Activated naive CD4-positive, alpha-beta T cell treated with anti-CD3 and anti-CD28 coated beads, Interleukin-2, amount 50 U/mL, for 16 hours (primary cell): ENCODE results near the gene RAD51B.
"Not testable (repeated sequence)": the region's sequence is repeated elsewhere in the genome, so short reads cannot be mapped to it uniquely, and the experiment has no call there.

Experiments
- DNase-seq: peaks from one replicate; pipeline ENCODE4 v3.0.0-alpha.2; 2020

RAD51B gene

GRCh38 chr14:67987606-67988005, 168.0 kb downstream of the RAD51B start:
- no peak for DNase-seq

- DNase-seq, result not testable (repeated sequence)
These were observed 168.6 kb downstream of the RAD51B start for GRCh38 chr14:67988210-67988609.

- no peak for DNase-seq
These were observed 171.0 kb downstream of the RAD51B start for GRCh38 chr14:67990576-67990975.

- no peak for DNase-seq
These were observed 175.0 kb downstream of the RAD51B start for GRCh38 chr14:67994531-67994930.

- no peak for DNase-seq
These were observed 176.7 kb downstream of the RAD51B start for GRCh38 chr14:67996235-67996634.

- no peak for DNase-seq
These were observed 179.3 kb downstream of the RAD51B start for GRCh38 chr14:67998834-67999233.

GRCh38 chr14:67999290-67999689, 179.7 kb downstream of the RAD51B start:
- no peak for DNase-seq

GRCh38 chr14:67999705-68000384, 180.3 kb downstream of the RAD51B start:
- no peak for DNase-seq

- DNase-seq, result no peak
These were observed 180.9 kb downstream of the RAD51B start for GRCh38 chr14:68000511-68000910.

GRCh38 chr14:68008491-68008890, 188.9 kb downstream of the RAD51B start:
- no peak for DNase-seq

GRCh38 chr14:68011406-68012028, 191.9 kb downstream of the RAD51B start:
- DNase-seq, result no peak

GRCh38 chr14:68012871-68013270, 193.3 kb downstream of the RAD51B start:
- DNase-seq, result no peak

- no peak for DNase-seq
These were observed 193.7 kb downstream of the RAD51B start for GRCh38 chr14:68013326-68013725.

- no peak for DNase-seq
These were observed 195.2 kb downstream of the RAD51B start for GRCh38 chr14:68014771-68015170.

- no peak for DNase-seq
These were observed 196.0 kb downstream of the RAD51B start for GRCh38 chr14:68015356-68016254.

GRCh38 chr14:68016255-68016914, 196.8 kb downstream of the RAD51B start:
- DNase-seq, result no peak

- no peak for DNase-seq
These were observed 199.0 kb downstream of the RAD51B start for GRCh38 chr14:68018598-68018997.

- DNase-seq, result no peak
These were observed 200.9 kb downstream of the RAD51B start for GRCh38 chr14:68020493-68020892.

- no peak for DNase-seq
These were observed 201.6 kb downstream of the RAD51B start for GRCh38 chr14:68020999-68021663.

GRCh38 chr14:68027276-68027675, 207.7 kb downstream of the RAD51B start:
- DNase-seq, result no peak

- no peak for DNase-seq
These were observed 208.5 kb downstream of the RAD51B start for GRCh38 chr14:68028075-68028474.

GRCh38 chr14:68031011-68031410, 211.4 kb downstream of the RAD51B start:
- not testable (repeated sequence) for DNase-seq

GRCh38 chr14:68032154-68032553, 212.6 kb downstream of the RAD51B start:
- no peak for DNase-seq
